ENCODE results near the gene SMARCD3.

DNA sequence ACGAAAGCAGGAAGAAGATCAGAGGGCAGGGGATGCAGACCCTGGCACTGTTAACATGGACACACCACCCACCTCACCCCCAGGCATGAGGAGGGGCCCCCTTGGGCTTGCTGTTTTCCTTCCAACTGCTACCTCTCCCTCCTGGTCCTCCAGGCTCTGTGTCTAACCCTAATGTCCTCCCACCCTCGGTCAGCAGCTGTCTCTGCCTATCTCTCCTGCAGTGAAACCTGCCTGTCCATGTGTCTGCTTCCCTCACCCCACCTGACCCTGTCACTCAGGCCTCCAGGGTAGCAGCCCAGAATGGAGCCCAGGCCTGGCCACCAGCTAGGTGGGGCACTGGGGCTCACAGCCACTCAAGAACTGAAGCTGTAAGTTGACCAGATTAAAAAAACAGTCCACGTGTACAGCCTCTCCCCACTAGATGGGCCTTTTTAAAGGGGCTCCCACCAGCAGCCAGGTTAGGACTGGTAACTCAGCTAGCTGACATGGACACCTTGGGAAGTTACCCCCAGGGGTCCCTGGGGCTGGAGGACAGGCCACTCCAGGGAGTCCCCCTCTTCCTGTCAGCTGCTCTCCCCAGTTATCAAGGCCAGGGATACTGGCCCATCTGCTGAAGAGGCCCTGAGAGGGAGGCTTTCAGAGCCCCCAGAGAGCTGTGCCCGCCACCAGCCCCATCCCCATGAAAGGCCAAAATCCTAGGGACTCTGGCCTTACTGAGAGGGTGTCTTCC, 1.5 kb downstream of the SMARCD3 start:
- TF ChIP-seq, protein P1, sequence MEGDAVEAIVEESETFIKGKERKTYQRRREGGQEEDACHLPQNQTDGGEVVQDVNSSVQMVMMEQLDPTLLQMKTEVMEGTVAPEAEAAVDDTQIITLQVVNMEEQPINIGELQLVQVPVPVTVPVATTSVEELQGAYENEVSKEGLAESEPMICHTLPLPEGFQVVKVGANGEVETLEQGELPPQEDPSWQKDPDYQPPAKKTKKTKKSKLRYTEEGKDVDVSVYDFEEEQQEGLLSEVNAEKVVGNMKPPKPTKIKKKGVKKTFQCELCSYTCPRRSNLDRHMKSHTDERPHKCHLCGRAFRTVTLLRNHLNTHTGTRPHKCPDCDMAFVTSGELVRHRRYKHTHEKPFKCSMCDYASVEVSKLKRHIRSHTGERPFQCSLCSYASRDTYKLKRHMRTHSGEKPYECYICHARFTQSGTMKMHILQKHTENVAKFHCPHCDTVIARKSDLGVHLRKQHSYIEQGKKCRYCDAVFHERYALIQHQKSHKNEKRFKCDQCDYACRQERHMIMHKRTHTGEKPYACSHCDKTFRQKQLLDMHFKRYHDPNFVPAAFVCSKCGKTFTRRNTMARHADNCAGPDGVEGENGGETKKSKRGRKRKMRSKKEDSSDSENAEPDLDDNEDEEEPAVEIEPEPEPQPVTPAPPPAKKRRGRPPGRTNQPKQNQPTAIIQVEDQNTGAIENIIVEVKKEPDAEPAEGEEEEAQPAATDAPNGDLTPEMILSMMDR (IDR thresholded peaks at IDR 0.05; ENCODE audit: poor library complexity, severe bottlenecking), result no peak
- TF ChIP-seq POLR2AphosphoS5 (IDR thresholded peaks at IDR 0.05), result no peak
- no peak for TF ChIP-seq RAD21 (conservative IDR thresholded peaks at IDR 0.05)
- TF ChIP-seq MXI1 (conservative IDR thresholded peaks at IDR 0.05; ENCODE audit: poor library complexity, severe bottlenecking), result no peak
- TF ChIP-seq, protein P2, sequence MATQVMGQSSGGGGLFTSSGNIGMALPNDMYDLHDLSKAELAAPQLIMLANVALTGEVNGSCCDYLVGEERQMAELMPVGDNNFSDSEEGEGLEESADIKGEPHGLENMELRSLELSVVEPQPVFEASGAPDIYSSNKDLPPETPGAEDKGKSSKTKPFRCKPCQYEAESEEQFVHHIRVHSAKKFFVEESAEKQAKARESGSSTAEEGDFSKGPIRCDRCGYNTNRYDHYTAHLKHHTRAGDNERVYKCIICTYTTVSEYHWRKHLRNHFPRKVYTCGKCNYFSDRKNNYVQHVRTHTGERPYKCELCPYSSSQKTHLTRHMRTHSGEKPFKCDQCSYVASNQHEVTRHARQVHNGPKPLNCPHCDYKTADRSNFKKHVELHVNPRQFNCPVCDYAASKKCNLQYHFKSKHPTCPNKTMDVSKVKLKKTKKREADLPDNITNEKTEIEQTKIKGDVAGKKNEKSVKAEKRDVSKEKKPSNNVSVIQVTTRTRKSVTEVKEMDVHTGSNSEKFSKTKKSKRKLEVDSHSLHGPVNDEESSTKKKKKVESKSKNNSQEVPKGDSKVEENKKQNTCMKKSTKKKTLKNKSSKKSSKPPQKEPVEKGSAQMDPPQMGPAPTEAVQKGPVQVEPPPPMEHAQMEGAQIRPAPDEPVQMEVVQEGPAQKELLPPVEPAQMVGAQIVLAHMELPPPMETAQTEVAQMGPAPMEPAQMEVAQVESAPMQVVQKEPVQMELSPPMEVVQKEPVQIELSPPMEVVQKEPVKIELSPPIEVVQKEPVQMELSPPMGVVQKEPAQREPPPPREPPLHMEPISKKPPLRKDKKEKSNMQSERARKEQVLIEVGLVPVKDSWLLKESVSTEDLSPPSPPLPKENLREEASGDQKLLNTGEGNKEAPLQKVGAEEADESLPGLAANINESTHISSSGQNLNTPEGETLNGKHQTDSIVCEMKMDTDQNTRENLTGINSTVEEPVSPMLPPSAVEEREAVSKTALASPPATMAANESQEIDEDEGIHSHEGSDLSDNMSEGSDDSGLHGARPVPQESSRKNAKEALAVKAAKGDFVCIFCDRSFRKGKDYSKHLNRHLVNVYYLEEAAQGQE (IDR thresholded peaks at IDR 0.05; ENCODE audit: borderline replicate concordance), result no peak
- no peak for TF ChIP-seq EZH2 (IDR thresholded peaks at IDR 0.05; ENCODE audit: borderline replicate concordance, insufficient read depth, low read length, poor library complexity, severe bottlenecking)
- no peak for TF ChIP-seq EP300 (conservative IDR thresholded peaks at IDR 0.05; ENCODE audit: poor library complexity, severe bottlenecking)
- TF ChIP-seq TAF1 (IDR thresholded peaks at IDR 0.05; ENCODE audit: low read depth), result no peak
- no peak for TF ChIP-seq SMC3 (conservative IDR thresholded peaks at IDR 0.05; ENCODE audit: poor library complexity)
